HT1080 (cell line): ENCODE results near the gene HIVEP3. TPM values are rescaled to one million over a fixed set of nuclear protein-coding genes. Genes with fewer than 3 reads are reported as not detected.

ENCODE experiments used
- DNase-seq: peaks from one replicate; pipeline ENCODE4 v3.0.0-alpha.2; 2015; ENCODE audit warnings: low read depth
- total RNA-seq: library from RNA; depleted of rRNA; stranded (reverse); fragments of >200 nt; shearing (Covaris generic); gene quantifications from 2 replicates; pipeline ENCODE4 v1.2.3, GENCODE V29; 2014

The HIVEP3 gene
- total RNA-seq, 1 experiment from 2014 or later = 6.2 TPM

DNA sequence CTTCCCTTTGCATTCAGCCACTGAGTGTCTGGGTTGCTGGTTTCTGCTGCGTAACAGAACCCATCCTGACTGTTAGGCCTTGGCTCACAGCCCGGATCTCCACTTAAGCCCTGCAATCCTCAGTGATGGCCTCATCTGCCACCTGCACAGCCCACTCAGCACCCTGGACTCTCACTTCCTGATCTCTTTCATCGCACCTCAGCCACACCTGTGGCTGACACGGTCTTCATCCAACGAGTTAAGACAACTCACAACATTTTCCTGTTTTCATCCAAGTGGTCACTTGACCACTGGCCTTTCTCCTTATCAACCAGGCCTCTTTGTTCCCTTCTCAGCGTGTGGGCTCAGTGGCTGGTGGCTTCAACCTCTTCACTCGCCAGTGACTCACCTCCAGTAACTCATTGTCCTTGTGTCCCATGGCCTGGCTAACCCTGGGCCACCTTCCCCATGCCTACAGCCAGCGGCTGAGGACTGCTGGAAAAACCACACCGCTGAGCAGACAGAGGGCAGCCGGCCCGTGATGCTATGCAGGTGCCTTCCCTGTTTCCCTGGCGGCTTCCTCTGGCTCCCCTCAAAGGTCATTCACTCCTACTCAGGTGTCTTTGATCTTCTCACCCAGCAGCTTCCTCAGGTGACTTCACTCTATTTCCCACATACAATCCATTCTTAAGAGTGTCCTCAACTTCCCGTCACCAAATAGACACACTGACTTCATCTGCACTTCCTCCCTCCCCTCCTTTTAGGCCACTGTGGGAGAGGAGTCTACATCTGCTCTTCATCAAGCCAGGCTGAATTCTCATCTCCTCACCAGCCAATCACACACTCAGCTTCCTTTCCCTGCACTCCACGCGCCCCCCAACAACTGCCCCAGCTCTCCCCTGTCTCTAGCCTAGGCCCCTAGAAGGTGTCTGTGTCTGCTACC lies 414.3 kb downstream of the HIVEP3 start:
- DNase-seq = peak; percentile 68

DNA sequence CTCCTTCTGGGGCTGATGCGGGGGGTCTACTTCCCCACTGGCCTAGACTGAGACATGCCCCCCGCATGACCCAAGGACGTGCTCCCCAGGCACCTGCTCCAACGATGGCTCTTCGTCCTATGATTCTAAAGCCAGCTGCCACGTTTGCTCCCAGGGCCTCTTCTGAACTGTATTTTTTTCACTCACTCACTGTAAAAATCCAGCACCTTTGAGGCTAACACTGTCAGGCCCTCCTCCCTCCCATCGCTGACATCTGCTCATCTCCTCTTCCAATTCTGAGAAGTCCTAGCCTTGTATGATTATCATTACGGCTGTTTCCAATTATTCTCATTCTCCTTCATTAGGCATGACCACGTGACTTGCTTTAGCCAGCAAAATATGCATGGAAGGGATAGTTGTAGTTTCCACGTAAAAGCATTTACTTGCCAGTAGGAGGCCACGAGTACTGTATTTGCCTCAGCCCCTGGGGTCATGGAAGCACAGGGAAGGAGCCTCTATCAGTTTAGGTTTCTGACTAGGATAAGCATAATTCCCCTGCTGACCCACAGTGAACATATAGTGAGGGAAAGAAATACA lies 415.1 kb downstream of the HIVEP3 start:
- DNase-seq = no peak

DNA sequence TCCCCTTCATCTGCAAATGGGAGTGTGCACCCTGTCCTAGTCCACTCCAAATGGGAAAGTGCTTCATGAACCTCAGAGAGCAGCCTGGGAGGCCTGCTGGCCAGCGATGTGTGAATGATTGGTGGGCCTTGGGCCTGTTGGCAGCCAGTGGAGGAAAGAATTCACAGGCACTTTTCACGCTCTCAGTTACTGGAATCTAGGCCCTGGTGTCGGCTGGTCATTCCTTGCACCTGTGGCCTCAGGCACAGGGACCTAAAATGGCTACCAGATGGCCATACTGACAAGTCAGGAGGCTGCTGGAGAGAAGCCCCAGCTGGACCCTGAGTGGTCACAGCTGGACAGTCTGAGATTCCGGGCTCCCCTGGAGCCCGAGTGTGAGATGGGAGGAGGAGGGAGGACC lies 415.8 kb downstream of the HIVEP3 start:
- no peak for DNase-seq

DNA sequence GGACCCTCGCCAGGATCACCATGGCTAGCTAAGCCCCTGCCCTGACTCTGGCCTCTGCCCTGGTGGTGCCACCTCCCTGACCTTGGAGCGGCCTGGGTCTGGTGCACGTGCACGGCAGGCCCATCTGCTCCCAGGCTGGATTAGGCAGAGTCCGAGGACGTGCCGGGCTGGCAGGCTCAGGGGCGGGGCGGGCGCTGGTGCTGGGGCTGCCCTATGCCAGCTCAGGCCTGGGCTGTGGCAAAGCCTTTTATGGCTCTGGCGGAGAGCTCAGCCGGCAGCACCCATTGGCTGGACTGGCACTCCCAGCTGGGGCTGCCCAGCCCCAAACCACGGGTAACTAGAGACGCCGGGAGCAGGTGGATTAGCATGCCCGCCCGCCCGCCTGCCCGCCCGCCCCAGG lies 417.1 kb downstream of the HIVEP3 start:
- no peak for DNase-seq

DNA sequence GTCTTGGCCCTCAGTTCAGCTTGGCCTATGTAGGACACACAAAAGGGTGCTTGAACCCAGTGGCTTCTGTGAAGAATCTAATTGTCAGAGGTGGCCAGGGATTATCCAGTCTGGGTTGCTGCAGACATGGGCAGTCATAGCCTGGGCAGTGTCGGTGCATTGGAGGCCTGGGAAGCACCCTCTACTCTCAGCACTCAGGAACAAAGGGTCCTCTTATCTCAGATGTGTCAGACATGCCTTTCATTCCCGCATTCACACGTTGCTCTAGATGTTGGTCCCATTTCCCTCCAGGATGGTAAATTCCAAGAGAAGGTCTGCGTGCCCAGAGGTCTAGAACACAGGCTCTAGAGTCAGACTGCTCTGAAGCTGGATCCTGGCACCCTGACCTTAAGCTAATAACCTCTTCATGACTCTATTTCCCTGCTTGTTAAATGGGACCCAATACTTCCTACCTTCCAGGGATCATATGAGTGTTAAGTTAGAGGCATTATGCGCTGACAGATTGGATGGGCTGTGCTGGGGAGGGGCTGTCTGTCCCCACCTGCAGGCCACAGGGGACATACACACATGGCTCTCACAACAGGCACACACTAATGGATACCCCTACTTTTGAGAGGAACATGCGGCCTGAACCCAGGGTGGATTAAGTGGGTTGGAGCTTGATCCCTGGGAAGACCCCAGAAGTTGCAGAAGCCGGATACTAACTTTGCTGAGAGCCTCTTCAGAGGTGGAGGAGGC lies 417.8 kb downstream of the HIVEP3 start:
- no peak for DNase-seq

DNA sequence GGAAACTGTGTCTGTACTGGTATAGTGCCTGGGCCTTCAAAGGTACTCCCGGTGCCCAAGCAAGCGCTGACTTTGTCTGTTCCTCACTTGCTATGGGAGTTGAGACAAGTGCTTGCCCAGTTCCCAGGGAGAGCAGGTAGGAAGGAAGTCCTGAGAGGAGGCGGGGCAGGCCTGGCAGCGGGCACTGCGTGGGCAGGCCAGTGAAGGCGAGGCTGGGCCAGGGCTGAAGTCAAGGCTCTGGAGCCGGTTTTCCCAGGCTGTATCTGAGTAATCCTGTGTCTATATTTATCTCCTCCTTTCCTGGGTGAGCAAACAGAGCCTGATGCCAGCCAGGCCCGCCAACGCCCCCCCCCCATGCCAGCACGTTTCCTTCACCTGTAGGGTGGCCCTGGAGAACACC lies 418.3 kb downstream of the HIVEP3 start:
- DNase-seq = no peak

DNA sequence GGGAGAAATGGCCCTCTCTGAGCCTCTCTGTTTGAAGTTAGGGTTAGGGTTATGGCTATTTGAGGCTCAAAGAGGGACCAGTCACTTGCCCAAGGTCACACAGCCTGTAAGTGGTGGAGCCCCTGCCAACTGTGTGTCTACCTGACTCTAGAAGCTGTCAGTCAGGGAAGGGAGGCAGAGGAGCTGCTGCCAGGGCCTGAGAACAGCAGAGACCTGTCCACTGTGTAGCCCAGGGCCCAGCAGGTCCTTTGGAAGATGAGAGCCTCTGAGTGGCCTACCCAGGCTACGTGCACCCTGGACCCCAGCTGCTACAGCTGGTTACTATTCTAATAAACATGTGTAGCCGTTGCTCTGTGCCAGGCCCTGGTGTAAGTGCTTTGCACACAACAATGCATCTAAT lies 419.1 kb downstream of the HIVEP3 start:
- no peak for DNase-seq

DNA sequence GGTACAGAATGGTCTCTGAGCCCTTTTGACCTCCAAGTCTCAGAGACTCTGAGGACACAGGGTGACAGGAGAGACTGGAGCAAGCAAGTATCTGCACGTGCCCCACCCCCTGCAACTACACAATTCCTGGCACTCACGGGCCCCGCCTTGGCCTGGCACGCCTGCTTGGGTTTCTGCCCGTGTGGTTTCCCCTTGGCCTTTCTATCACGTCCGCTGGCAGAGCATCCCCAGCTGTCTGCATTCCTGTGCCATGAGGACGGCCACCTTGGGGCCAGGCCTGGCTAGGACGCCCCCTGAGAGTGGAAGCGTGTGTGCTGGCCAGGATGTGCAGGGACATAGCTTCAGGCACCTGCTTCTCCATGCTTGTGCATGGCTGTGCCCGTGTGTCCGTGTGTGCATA lies 419.9 kb downstream of the HIVEP3 start:
- peak; percentile 81 for DNase-seq

GRCh38 chr1:41498391-41498790 lies 420.3 kb downstream of the HIVEP3 start:
- peak; percentile 56 for DNase-seq

DNA sequence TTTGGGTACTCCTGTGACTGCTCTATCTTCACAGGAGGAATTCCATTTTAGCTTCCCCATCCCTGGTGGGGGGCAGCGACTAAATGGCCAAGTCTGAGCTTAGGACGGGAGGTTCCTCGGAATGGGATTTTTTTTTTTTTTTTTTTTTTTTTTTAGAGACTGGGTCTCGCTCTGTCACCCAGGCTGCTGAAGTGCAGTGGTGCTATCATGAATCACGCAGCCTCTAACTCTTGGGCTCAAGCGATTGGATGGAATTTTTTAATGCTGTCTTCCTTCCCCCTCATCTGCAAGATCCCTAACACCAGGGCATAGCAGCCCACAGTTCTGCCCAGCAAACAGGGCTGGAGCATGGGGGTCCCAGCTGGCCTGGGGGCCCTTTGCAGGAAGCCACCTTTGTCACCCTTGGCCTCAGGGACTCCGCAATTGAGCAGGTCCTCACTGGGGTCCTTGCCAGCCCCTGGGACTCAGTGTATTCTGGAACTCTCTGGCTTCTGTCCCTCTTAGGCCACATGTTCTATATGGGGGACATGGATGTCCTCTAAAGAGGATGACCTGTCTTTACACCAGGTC lies 421.2 kb downstream of the HIVEP3 start:
- DNase-seq = no peak

- DNase-seq = no peak
Measured at GRCh38 chr1:41497056-41497440, 421.7 kb downstream of the HIVEP3 start.

DNA sequence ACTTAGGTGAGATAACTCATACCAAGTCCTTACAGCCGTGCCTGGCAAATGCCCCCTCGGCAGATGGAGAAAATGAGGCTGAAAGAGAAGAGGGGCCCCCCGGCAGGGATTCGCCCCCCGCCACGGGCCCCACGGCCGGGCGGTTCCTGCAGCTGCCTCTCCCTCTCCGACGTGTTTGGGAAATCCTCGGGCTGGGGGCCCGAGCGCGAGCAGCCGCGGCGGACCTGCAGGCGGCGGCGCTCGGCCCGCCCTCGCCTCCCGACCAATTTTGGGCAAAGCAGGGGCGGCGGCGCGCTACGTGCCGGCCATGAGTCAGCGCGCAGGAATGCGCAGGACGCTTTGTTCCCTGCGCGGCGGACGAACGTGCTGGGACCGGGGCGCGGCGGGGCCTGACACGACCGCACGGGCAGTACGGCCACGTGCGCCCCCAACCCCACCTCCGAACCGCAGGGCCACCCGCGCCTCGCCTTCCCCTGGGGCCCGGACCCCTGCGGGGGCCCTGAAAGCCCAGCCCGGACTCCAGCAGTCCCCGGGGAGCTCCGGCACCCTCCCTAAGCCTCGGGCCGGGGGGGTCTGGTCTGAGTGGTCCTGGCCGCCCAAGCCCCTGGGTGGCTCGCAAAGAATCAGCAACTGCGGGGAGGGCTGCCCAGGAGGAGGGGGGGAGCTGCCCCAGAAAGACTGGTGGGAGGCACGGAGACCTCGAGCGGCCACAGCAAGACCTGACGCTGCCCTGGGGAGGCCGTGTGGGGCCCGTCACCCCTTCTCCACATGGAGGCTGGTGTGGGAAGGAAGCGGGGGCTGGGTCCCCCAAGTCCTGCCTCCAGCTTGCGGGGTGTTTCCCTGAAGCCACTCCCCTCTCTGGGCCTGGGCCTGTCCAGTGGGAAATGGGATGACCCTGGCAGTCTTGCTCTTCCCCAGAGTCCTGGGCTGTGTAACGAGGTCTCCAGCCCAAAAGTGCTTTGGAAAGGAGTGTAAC lies 422.4 kb downstream of the HIVEP3 start:
- peak; percentile 71 for DNase-seq

DNA sequence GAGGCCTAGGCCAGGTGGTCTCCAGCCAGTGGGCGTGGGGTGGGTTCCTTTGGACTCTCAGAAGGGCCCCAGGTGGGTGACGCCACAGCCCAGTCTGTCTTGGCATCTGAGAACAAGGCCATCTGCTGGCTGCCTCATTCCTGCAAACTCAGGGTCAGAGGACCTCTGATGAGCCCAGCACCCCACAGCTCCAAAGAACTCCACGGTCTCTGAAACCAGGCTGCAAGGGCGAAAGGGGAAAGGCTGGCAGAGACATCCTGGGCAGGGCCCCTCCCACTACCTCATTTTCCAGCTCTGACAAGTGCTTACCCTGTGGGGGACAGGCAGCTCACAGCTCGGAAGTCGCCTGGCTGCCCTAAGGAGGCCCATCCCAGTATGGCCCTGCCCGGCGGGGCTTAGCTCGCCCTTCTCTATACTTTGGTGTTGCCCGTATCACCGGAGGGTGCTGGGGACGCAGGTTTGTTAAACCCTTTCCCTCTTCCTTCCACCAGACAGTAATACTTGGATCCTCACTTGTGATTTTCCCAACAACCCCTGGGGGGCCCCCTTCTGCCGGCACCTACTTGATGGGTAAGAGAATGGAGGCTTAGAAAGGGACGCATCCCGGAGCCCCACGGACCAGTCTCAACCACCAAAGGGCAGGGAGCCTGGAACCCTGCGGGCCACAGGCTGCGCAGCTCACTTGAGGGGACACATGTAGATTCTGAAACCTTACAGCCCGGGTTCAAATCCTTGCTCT lies 423.3 kb downstream of the HIVEP3 start:
- no peak for DNase-seq

- DNase-seq = no peak
Measured at GRCh38 chr1:41494351-41495209, 424.1 kb downstream of the HIVEP3 start.

- no peak for DNase-seq
Measured at GRCh38 chr1:41493626-41494350, 424.9 kb downstream of the HIVEP3 start.

DNA sequence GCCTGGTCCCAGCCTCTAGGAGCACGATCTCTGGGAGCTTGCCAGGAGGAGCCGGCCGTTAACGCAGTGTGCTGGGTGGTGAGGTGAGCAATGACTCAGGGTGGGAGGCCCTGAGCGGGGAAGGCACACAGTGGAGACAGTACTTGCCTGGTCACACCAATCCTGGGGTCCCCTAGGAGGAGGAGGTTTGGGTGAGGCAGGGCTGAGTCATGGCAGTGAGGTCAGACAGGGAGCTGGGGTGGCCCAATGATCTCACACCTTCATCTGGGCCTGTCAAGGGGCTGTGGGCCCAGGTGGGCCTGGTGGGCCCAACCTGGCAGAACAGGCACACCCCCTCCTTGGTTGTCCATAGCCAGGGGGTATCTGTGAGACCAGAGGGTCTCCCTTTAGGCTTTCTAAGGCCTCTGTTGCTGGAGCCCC lies 425.6 kb downstream of the HIVEP3 start:
- peak; percentile 96 for DNase-seq

- DNase-seq = no peak
Measured at GRCh38 chr1:41492341-41492848, 426.3 kb downstream of the HIVEP3 start.

DNA sequence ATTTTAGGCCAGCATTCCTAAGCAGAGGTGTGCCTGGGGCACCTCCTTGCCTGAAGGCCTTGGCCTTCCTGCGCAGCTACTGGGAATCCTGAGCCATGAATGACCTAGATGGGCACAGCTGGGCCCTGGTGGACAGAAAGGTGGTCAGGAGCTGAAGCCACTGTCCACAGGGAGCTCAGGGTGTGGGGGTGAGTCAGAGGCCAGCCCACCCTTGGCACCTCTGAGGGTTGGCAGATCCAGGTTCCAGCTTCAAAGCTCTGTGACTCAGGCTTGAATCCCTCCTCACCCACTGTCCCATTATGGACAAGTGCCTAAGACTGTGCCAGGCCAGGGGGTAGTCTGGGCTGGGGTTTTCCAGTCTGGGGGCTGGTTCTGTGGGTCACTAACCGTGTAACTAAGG lies 427.8 kb downstream of the HIVEP3 start:
- no peak for DNase-seq
